Trophoblast cell (in vitro differentiated cells and primary cell): ENCODE measurements around the gene SLC30A7.

Experiments used
- DNase-seq, 2 donors: peaks; one replicate each; pipeline ENCODE4 v3.0.0-alpha.2; 2016
- H2AFZ ChIP-seq: 2 replicates; pipeline ENCODE4 v1.6.1; 2013; ENCODE audit warnings: low read length, moderate library complexity, mild to moderate bottlenecking; ENCODE audit not compliant: insufficient read depth, poor library complexity
- H2AK5ac ChIP-seq: 2 replicates; pipeline ENCODE4 v1.6.1; 2013; ENCODE audit warnings: mild to moderate bottlenecking, low read length
- H2BK120ac ChIP-seq: 2 replicates; pipeline ENCODE4 v1.6.1; 2013; ENCODE audit warnings: low read length, mild to moderate bottlenecking, moderate library complexity; ENCODE audit not compliant: insufficient read depth, poor library complexity
- H2BK12ac ChIP-seq: 2 replicates; pipeline ENCODE4 v1.6.1; 2013; ENCODE audit warnings: mild to moderate bottlenecking, low read length, moderate library complexity
- H2BK5ac ChIP-seq: 2 replicates; pipeline ENCODE4 v1.6.1; 2013; ENCODE audit warnings: low read length, low read depth, moderate library complexity, mild to moderate bottlenecking; ENCODE audit not compliant: poor library complexity
- H3K14ac ChIP-seq: 2 replicates; pipeline ENCODE4 v1.6.1; 2013; ENCODE audit warnings: mild to moderate bottlenecking, low read length
- H3K18ac ChIP-seq: 2 replicates; pipeline ENCODE4 v1.6.1; 2013; ENCODE audit warnings: mild to moderate bottlenecking, low read length
- H3K23ac ChIP-seq: 2 replicates; pipeline ENCODE4 v1.6.1; 2013; ENCODE audit warnings: low read length
- H3K27ac ChIP-seq: 2 replicates; pipeline ENCODE4 v1.5.1; 2013; ENCODE audit warnings: low read depth, mild to moderate bottlenecking, inconsistent platforms, low read length, moderate library complexity
- H3K27me3 ChIP-seq: 2 replicates; pipeline ENCODE4 v1.6.1; 2013; ENCODE audit warnings: inconsistent platforms, mild to moderate bottlenecking, low read length, moderate library complexity; ENCODE audit not compliant: insufficient read depth
- H3K36me3 ChIP-seq, 2 experiments: 1 replicate in 1 of 2; 2 replicates in 1 of 2; pipeline ENCODE4 v1.6.1; 2013; ENCODE audit warnings: low read length in 2 of 2, mild to moderate bottlenecking in 2 of 2, moderate library complexity in 1 of 2; ENCODE audit not compliant: insufficient read depth in 2 of 2, control insufficient read depth in 1 of 2
- H3K4ac ChIP-seq: 2 replicates; pipeline ENCODE4 v1.6.1; 2013; ENCODE audit warnings: low read depth, mild to moderate bottlenecking, low read length, moderate library complexity
- H3K4me1 ChIP-seq, 2 experiments: 1 replicate in 1 of 2; 2 replicates in 1 of 2; pipeline ENCODE4 v1.6.1; 2013; ENCODE audit warnings: low read length in 2 of 2, mild to moderate bottlenecking in 2 of 2, moderate library complexity in 1 of 2; ENCODE audit not compliant: insufficient read depth in 2 of 2, control insufficient read depth in 1 of 2
- H3K4me2 ChIP-seq: 2 replicates; pipeline ENCODE4 v1.6.1; 2013; ENCODE audit warnings: inconsistent platforms, mild to moderate bottlenecking, low read length, moderate library complexity
- H3K4me3 ChIP-seq: 2 replicates; pipeline ENCODE4 v1.5.1; 2013; ENCODE audit warnings: mild to moderate bottlenecking, low read depth, low read length, inconsistent platforms
- H3K79me1 ChIP-seq: one replicate; pipeline ENCODE4 v1.6.1; 2013; ENCODE audit warnings: low read length
- H3K79me2 ChIP-seq: 2 replicates; pipeline ENCODE4 v1.6.1; 2013; ENCODE audit warnings: low read length, mild to moderate bottlenecking; ENCODE audit not compliant: control insufficient read depth, insufficient read depth, poor library complexity
- H3K9ac ChIP-seq: 2 replicates; pipeline ENCODE4 v1.6.1; 2013; ENCODE audit warnings: mild to moderate bottlenecking, low read length
- H3K9me3 ChIP-seq: 2 replicates; pipeline ENCODE4 v1.6.1; 2013; ENCODE audit warnings: low read depth, mild to moderate bottlenecking, control low read depth, inconsistent platforms, low read length; ENCODE audit not compliant: insufficient read depth
- H4K12ac ChIP-seq: 2 replicates; pipeline ENCODE4 v1.6.1; 2013; ENCODE audit warnings: low read depth, mild to moderate bottlenecking, low read length, moderate library complexity
- H4K8ac ChIP-seq: 2 replicates; pipeline ENCODE4 v1.6.1; 2013; ENCODE audit warnings: low read depth, mild to moderate bottlenecking, low read length, moderate library complexity
- H4K91ac ChIP-seq: one replicate; pipeline ENCODE4 v1.6.1; 2013; ENCODE audit warnings: low read depth, mild to moderate bottlenecking, low read length, moderate library complexity
- WGBS: extraction: QIAGEN DNeasy Blood & Tissue Kit; methylation state at CpG from one replicate; pipeline ENCODE4 v1.1.7; 2013; ENCODE audit warnings: missing lambda C conversion rate; ENCODE audit not compliant: insufficient read length, insufficient coverage; ENCODE audit errors: extremely low coverage; 5-methylcytosine and 5-hydroxymethylcytosine counted together

Gene SLC30A7

GRCh38 chr1:100866041-100866900 lies 29.6 kb upstream of the SLC30A7 start:
- peak in 1 of 2 donors; percentile 31 for DNase-seq
- H3K4me2 ChIP-seq, result no peak overlapping the region
- no peaks in the 10 kb centered on the region for H3K79me2 ChIP-seq
- no peak overlapping the region for H3K4ac ChIP-seq
- no peaks in the 10 kb centered on the region for H3K4me1 ChIP-seq
- no peak overlapping the region for H2AK5ac ChIP-seq
- no peak overlapping the region for H4K91ac ChIP-seq
- no CpG with 5 or more reads among the region's 5 CpGs for WGBS
- no peak overlapping the region for H3K9ac ChIP-seq
- no peak overlapping the region for H4K12ac ChIP-seq
- H3K14ac ChIP-seq, result no peak overlapping the region
- no peak overlapping the region for H2BK120ac ChIP-seq
- H3K23ac ChIP-seq, result no peak overlapping the region
- no peak overlapping the region for H3K18ac ChIP-seq
- no peak overlapping the region for H3K27ac ChIP-seq
- H2BK5ac ChIP-seq, result no peak overlapping the region
- H3K79me1 ChIP-seq, result no peaks in the 10 kb centered on the region
- no peaks in the 10 kb centered on the region for H3K9me3 ChIP-seq
- no peaks in the 10 kb centered on the region for H3K36me3 ChIP-seq
- H3K4me3 ChIP-seq, result no peak overlapping the region
- no peak overlapping the region for H2BK12ac ChIP-seq
- no peak overlapping the region for H4K8ac ChIP-seq
- no peaks in the 10 kb centered on the region for H3K27me3 ChIP-seq
- H2AFZ ChIP-seq, result no peak overlapping the region

DNA sequence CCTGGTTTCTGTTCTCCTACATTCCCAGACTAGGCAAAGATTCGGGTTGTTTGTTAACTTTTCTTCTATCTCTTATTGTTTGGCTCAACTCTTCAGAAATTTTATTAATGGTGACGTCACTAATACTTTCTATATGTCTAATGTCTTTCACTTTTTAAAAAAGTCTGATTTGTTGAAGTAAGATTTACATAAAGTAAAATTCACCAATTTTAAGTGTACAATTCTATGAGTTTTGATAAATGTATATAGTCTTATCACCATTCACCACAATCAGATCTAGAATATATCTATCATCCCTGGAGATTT lies 29.0 kb upstream of the SLC30A7 start:
- Histone ChIP-seq H3K4me3 (no peak overlapping the region), H2BK120ac (no peak overlapping the region), H4K12ac (no peak overlapping the region), H3K4me2 (no peak overlapping the region), H3K79me2 (no peaks in the 10 kb centered on the region), H3K4me1 (no peaks in the 10 kb centered on the region), H4K8ac (no peak overlapping the region), H3K9me3 (no peaks in the 10 kb centered on the region), H3K18ac (no peak overlapping the region), H2BK5ac (no peak overlapping the region), H3K9ac (no peak overlapping the region), H3K23ac (no peak overlapping the region), H3K4ac (no peak overlapping the region), H2BK12ac (no peak overlapping the region), H2AFZ (no peak overlapping the region), H3K27me3 (no peaks in the 10 kb centered on the region), H3K14ac (no peak overlapping the region), H2AK5ac (no peak overlapping the region), H3K79me1 (no peaks in the 10 kb centered on the region), H3K36me3 (no peaks in the 10 kb centered on the region), H3K27ac (no peak overlapping the region), H4K91ac (no peak overlapping the region)
- no peak for DNase-seq
- WGBS, result no CpG with 5 or more reads among the region's 2 CpGs

DNA sequence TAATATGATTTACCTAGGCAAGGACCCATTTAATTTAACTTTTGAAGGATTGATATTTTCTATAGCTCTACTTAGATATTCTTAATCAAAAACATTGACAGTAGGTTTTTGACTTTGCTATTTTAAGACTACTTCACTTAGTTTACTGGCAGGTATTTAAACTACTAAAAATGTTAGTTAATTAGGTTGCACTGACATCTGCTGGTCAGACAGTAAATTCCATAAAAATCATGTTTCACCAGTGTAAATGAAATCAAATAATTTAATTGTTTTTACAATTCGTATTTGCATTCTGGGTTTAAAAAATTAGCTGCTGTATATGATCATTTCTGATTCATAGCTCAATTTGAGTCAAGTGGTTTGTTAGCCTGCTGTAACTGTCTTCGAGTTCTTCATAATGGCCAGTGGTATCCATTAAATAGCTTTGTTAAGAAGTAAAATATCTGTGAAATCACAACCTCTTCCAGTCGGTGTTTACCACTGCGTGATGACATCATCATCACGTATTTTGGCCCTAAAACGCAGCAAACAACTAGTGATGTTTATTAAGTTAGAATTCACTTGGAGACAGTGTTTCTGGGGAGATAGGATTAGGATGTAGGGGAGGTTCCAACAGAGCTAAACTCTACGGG lies 27.4 kb upstream of the SLC30A7 start:
- H4K91ac ChIP-seq, result no peak overlapping the region
- no peaks in the 10 kb centered on the region for H3K79me2 ChIP-seq
- no peak overlapping the region for H4K8ac ChIP-seq
- H2BK5ac ChIP-seq, result no peak overlapping the region
- no CpG with 5 or more reads among the region's 7 CpGs for WGBS
- H3K79me1 ChIP-seq, result no peaks in the 10 kb centered on the region
- no peaks in the 10 kb centered on the region for H3K4me1 ChIP-seq
- H3K18ac ChIP-seq, result no peak overlapping the region
- no peak overlapping the region for H3K4me2 ChIP-seq
- no peak overlapping the region for H2BK12ac ChIP-seq
- H3K4ac ChIP-seq, result no peak overlapping the region
- no peak overlapping the region for H3K14ac ChIP-seq
- H3K23ac ChIP-seq, result no peak overlapping the region
- H3K9me3 ChIP-seq, result no peaks in the 10 kb centered on the region
- no peaks in the 10 kb centered on the region for H3K36me3 ChIP-seq
- no peak overlapping the region for H4K12ac ChIP-seq
- no peak overlapping the region for H3K9ac ChIP-seq
- H2AK5ac ChIP-seq, result no peak overlapping the region
- no peak overlapping the region for H2BK120ac ChIP-seq
- no peaks in the 10 kb centered on the region for H3K27me3 ChIP-seq
- peak in 1 of 2 donors; percentile 71 for DNase-seq
- H3K4me3 ChIP-seq, result no peak overlapping the region
- no peak overlapping the region for H2AFZ ChIP-seq
- H3K27ac ChIP-seq, result no peak overlapping the region

- no peaks in the 10 kb centered on the region for H3K9me3 ChIP-seq
- no CpG with 5 or more reads among the region's 2 CpGs for WGBS
- no peak overlapping the region for H3K23ac ChIP-seq
- H2BK120ac ChIP-seq, result no peak overlapping the region
- H3K4me1 ChIP-seq, result no peaks in the 10 kb centered on the region
- no peak overlapping the region for H2AFZ ChIP-seq
- no peak overlapping the region for H2AK5ac ChIP-seq
- H2BK12ac ChIP-seq, result no peak overlapping the region
- H3K27ac ChIP-seq, result no peak overlapping the region
- H3K79me1 ChIP-seq, result no peaks in the 10 kb centered on the region
- no peak for DNase-seq
- no peaks in the 10 kb centered on the region for H3K79me2 ChIP-seq
- H3K4me3 ChIP-seq, result no peak overlapping the region
- H3K18ac ChIP-seq, result no peak overlapping the region
- H3K36me3 ChIP-seq, result no peaks in the 10 kb centered on the region
- H3K14ac ChIP-seq, result no peak overlapping the region
- no peak overlapping the region for H4K12ac ChIP-seq
- H2BK5ac ChIP-seq, result no peak overlapping the region
- H3K4ac ChIP-seq, result no peak overlapping the region
- no peak overlapping the region for H3K4me2 ChIP-seq
- H3K27me3 ChIP-seq, result no peaks in the 10 kb centered on the region
- H4K8ac ChIP-seq, result no peak overlapping the region
- H3K9ac ChIP-seq, result no peak overlapping the region
- H4K91ac ChIP-seq, result no peak overlapping the region
These were observed 25.9 kb upstream of the SLC30A7 start for GRCh38 chr1:100869996-100870395.
